Astrocyte of the hippocampus (primary cell): ENCODE results near the gene HDDC3.
A peak's percentile ranks its signal among the peaks of the same experiment; 100 is the strongest.

Experiments
- DNase-seq: peaks from one replicate; pipeline ENCODE4 v3.0.0; 2011; ENCODE audit warnings: low read depth, low spot score

Gene HDDC3

GRCh38 chr15:90931828-90932659 is at the start of gene HDDC3:
HDDC3 (minus strand) TSS chr15:90932549; CDS start chr15:90932540, 9 bp downstream.
- DNase-seq = peak; percentile 94

GRCh38 chr15:90982135-90982534 is 49.8 kb upstream of the HDDC3 start:
- DNase-seq = no peak

- DNase-seq = no peak
Observed at GRCh38 chr15:90981681-90982080, 49.3 kb upstream of the HDDC3 start.

- no peak for DNase-seq
Observed at GRCh38 chr15:90979582-90979981, 47.2 kb upstream of the HDDC3 start.

- no peak for DNase-seq
Observed at GRCh38 chr15:90974216-90974615, 41.9 kb upstream of the HDDC3 start.

- no peak for DNase-seq
Observed at GRCh38 chr15:90972133-90972532, 39.8 kb upstream of the HDDC3 start.

- DNase-seq = no peak
Observed at GRCh38 chr15:90970274-90970673, 37.9 kb upstream of the HDDC3 start.

- no peak for DNase-seq
Observed at GRCh38 chr15:90968434-90968833, 36.1 kb upstream of the HDDC3 start.

- DNase-seq = no peak
Observed at GRCh38 chr15:90967206-90967605, 34.9 kb upstream of the HDDC3 start.

- no peak for DNase-seq
Observed at GRCh38 chr15:90966262-90966661, 33.9 kb upstream of the HDDC3 start.

GRCh38 chr15:90962021-90962420 is 29.7 kb upstream of the HDDC3 start:
- no peak for DNase-seq

- no peak for DNase-seq
Observed at GRCh38 chr15:90960298-90961091, 28.1 kb upstream of the HDDC3 start.

- peak; percentile 73 for DNase-seq
Observed at GRCh38 chr15:90959894-90960293, 27.5 kb upstream of the HDDC3 start.

- DNase-seq = no peak
Observed at GRCh38 chr15:90959028-90959595, 26.8 kb upstream of the HDDC3 start.

- DNase-seq = no peak
Observed at GRCh38 chr15:90957791-90958190, 25.4 kb upstream of the HDDC3 start.

- peak; percentile 65 for DNase-seq
Observed at GRCh38 chr15:90957031-90957790, 24.9 kb upstream of the HDDC3 start.

- peak; percentile 90 for DNase-seq
Observed at GRCh38 chr15:90956274-90957030, 24.1 kb upstream of the HDDC3 start.

GRCh38 chr15:90955624-90956273 is 23.4 kb upstream of the HDDC3 start:
- DNase-seq = no peak

GRCh38 chr15:90954712-90955623 is 22.6 kb upstream of the HDDC3 start, which contains the start of gene RCCD1:
RCCD1 (plus strand) TSS chr15:90954884; CDS start chr15:90956735, 1,851 bp downstream.
- DNase-seq = peak; percentile 97
